ENCODE results near the gene RHEB. TPM values are rescaled to one million over a fixed set of nuclear protein-coding genes. Genes with fewer than 3 reads are reported as not detected.

The RHEB gene
- total RNA-seq, 2 donors from 2014 or later, result 44.9 to 91.0 TPM

DNA sequence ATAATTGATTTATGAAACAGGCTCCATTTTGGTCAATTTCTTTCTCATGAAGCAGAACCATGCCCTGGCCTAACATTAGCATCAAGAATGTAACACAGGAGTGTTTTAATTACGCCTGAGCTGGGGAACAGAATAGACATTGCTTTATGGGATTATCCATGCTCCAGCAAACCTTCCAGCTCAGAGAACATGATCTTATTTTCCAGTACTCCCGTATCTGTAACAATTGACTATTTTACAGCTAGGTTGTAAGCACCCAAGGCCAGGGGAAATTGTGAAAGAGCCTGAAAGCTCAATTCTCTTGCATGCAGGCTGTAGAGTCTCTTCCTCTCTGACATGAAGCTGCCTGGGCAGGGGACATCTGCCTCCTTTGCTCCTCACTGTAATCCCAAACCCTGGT is 49.0 kb downstream of the RHEB start:
- intact Hi-C loops (cut with DNase I), result no loop called here
- Histone ChIP-seq H3K36me3 (replicated peaks in 1 of 2; ENCODE audit: insufficient read depth in 1 of 2, low read depth in 2 of 2) (peaks cover 0 to 14% of the 10 kb centered on the region in 2 donors), H3K27ac (no peak overlapping the region), H3K9me3 (no peaks in the 10 kb centered on the region), H3K4me3 (no peak overlapping the region), H3K4me1 (no peaks in the 10 kb centered on the region), H3K27me3 (no peaks in the 10 kb centered on the region)
- 86 to 91% methylated on average over 2 of the region's 2 CpGs for WGBS, 2 donors
- ATAC-seq (no peak), DNase-seq (no peak)
- no peak for TF ChIP-seq POLR2A (IDR thresholded peaks at IDR 0.05)
- no peak for TF ChIP-seq CTCF (IDR thresholded peaks at IDR 0.05)

DNA sequence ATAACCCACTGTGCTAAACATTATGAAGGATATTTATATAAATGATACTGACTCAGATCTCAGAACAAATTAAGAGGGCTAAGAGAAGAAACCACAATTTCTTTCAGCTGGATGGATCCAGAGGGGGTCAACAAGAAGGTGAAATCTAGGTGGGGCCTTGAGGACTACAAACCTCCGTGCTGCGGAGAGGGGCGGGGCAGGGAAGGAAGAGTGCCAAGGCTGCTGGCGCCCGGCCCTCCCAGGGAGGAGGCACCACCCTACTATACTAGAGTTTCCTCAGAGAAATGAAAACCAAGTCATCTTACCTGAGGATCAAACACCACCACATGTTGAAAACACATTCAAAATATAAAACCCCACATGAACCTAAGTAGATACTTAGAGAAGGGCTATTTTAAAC is 50.4 kb downstream of the RHEB start:
- Histone ChIP-seq H3K27ac (no peak overlapping the region), H3K9me3 (no peaks in the 10 kb centered on the region), H3K36me3 (replicated peaks in 1 of 2; ENCODE audit: insufficient read depth in 1 of 2, low read depth in 2 of 2) (peaks cover 0 to 18% of the 10 kb centered on the region in 2 donors), H3K27me3 (no peaks in the 10 kb centered on the region), H3K4me1 (no peaks in the 10 kb centered on the region), H3K4me3 (no peak overlapping the region)
- TF ChIP-seq POLR2A (IDR thresholded peaks at IDR 0.05), result no peak
- no peak for TF ChIP-seq CTCF (IDR thresholded peaks at IDR 0.05)
- 70 to 75% methylated on average over 5 of the region's 5 CpGs for WGBS, 2 donors
- intact Hi-C loops (cut with DNase I), result no loop called here
- DNase-seq, result no peak
- no peak for ATAC-seq

DNA sequence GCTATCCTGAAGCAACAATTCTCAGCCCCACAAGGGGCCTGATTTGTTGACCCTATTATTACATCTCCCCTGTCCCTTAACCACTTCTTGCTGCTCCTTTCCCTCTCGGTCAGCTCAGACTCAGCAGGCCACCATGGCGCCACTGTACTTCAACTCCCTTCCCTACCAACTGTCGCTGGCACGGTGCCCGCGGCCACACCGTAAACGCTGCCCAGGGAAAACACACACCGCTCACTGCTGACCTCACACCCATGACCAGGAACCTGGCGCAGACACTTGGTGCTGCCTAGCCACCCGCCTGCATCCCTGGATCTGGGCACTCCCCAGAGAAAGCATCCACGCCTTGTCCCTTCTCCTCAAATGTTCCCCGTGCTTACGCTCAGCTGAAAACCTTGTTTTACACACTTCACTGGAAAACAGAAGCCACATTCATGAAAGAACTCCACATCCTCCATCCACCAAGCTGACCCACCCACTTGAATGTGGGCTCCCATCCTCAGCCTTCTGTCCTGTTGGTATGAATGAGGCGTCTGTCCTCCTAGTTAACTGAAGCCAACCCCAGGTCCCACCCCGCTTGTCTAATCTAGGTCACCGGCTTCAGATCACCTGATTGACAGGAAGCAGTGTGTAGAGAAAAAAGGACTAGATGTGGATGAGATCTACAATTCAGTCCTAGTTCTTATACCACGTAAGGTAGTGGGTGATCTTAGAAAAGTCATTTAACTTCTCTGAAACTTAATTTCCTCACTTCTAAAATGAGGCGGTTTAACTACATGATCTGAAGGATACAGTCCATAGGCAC is 51.3 kb downstream of the RHEB start:
- TF ChIP-seq POLR2A (IDR thresholded peaks at IDR 0.05) (no peak), CTCF (IDR thresholded peaks at IDR 0.05) (no peak)
- Histone ChIP-seq H3K4me1 (no peaks in the 10 kb centered on the region), H3K27ac (no peak overlapping the region), H3K36me3 (replicated peaks in 1 of 2; ENCODE audit: insufficient read depth in 1 of 2, low read depth in 2 of 2) (peaks cover 0 to 18% of the 10 kb centered on the region in 2 donors), H3K27me3 (no peaks in the 10 kb centered on the region), H3K4me3 (no peak overlapping the region), H3K9me3 (no peaks in the 10 kb centered on the region)
- intact Hi-C loops (cut with DNase I), result no loop called here
- ATAC-seq (no peak), DNase-seq (no peak)
- WGBS, 2 donors, result 91 to 95% methylated on average over 19 of the region's 19 CpGs

DNA sequence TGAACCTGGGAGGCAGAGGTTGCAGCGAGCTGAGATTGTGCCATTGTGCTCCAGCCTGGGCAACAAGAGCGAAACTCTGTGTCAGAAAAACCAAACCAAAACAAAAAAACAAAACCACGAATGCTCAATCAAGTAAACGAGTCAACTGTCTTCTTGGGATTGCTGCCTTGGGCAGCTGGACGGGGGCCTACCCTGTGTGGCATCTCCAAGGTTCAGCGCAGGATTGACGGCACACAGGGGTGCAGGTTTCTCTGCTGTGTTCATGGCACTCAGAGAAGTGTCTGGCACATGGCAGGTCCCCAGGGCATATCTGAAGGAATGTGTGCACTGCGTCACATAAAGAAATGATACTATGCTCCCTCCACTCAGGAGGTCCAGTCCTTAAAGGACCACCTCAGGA is 54.5 kb downstream of the RHEB start:
- Histone ChIP-seq H3K27ac (no peak overlapping the region), H3K9me3 (no peaks in the 10 kb centered on the region), H3K4me3 (no peak overlapping the region), H3K27me3 (no peaks in the 10 kb centered on the region), H3K4me1 (peaks cover 11% of the 10 kb centered on the region), H3K36me3 (replicated peaks in 1 of 2; ENCODE audit: insufficient read depth in 1 of 2, low read depth in 2 of 2) (peaks cover 0 to 17% of the 10 kb centered on the region in 2 donors)
- DNase-seq (no peak), ATAC-seq (no peak)
- intact Hi-C loops (cut with DNase I), result no loop called here
- 90 to 91% methylated on average over 7 to 8 of the region's 8 CpGs for WGBS, 2 donors
- TF ChIP-seq CTCF (IDR thresholded peaks at IDR 0.05), result no peak
- no peak for TF ChIP-seq POLR2A (IDR thresholded peaks at IDR 0.05)

DNA sequence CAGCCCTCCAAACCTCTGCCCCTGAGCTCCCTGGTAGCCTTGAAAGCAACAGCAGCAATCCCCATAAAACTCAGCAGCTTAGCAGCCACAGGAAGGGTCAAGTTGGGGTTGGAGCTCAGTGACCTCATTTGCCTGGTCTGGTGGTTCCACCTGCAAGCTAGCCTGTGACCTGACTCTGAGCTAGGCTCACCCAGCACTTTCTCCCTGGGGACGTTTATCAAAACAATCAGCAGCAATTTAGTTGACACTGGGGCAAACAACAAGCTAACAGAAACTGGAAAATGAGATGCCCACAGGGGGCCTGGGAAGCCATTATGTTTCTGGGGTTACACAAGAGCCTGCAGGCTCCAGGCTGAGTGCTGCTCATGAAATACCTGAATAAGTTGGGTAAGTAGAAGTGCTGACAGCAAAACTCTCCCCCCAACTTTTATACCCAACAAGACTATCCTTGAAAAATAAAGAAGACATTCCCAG is 57.4 kb downstream of the RHEB start:
- Histone ChIP-seq H3K27ac (no peak overlapping the region), H3K4me3 (no peak overlapping the region), H3K4me1 (peaks cover 23% of the 10 kb centered on the region), H3K36me3 (replicated peaks in 1 of 2; ENCODE audit: insufficient read depth in 1 of 2, low read depth in 2 of 2) (peaks cover 0 to 9% of the 10 kb centered on the region in 2 donors), H3K27me3 (no peaks in the 10 kb centered on the region), H3K9me3 (no peaks in the 10 kb centered on the region)
- 56 to 60% methylated on average over 1 of the region's 1 CpG for WGBS, 2 donors
- DNase-seq (no peak), ATAC-seq (no peak)
- intact Hi-C loops (cut with DNase I), result no loop called here
- TF ChIP-seq CTCF (IDR thresholded peaks at IDR 0.05) (no peak), POLR2A (IDR thresholded peaks at IDR 0.05) (no peak)

Measured in body of pancreas (tissue), 4 donors.